Ascending aorta (tissue), 2 donors: ENCODE measurements around the gene KCNQ1. TPM values are rescaled to one million over a fixed set of nuclear protein-coding genes. Genes with fewer than 3 reads are reported as not detected.

Experiments used
- DNase-seq, 2 donors: peaks; one replicate each; pipeline ENCODE4 v3.0.0-alpha.2; 2019; ENCODE audit warnings: low spot score in 2 of 2
- H3K27ac ChIP-seq, 2 donors: fragments of 200-600 bp; sonication (generic); one replicate each; pipeline ENCODE4 v1.5.1; 2016 to 2017; ENCODE audit warnings: mild to moderate bottlenecking in 1 of 2
- H3K27me3 ChIP-seq: fragments of 200-600 bp; sonication (generic); one replicate; pipeline ENCODE4 v1.5.1; 2017
- H3K36me3 ChIP-seq, 2 donors: fragments of 200-600 bp; sonication (generic); one replicate each; pipeline ENCODE4 v1.5.1; 2016
- H3K4me1 ChIP-seq, 2 donors: fragments of 200-600 bp; sonication (generic); one replicate each; pipeline ENCODE4 v1.5.1; 2016 to 2017; ENCODE audit warnings: mild to moderate bottlenecking in 1 of 2
- H3K4me3 ChIP-seq, 2 donors: fragments of 200-600 bp; sonication (generic); one replicate each; pipeline ENCODE4 v1.5.1; 2016 to 2017; ENCODE audit warnings: mild to moderate bottlenecking in 1 of 2
- H3K9me3 ChIP-seq, 2 donors: fragments of 200-600 bp; sonication (generic); one replicate each; pipeline ENCODE4 v1.5.1; 2016
- intact Hi-C: fragments of 100-400 bp; cut with DNase I; formaldehyde crosslinking; loops from one replicate; pipeline ENCODE4 v1.15.1; 2023
- total RNA-seq: library from RNA; depleted of rRNA; stranded (reverse); fragments of >200 nt; gene quantifications from one replicate; pipeline ENCODE4 v1.1.0, GENCODE V29; 2016
- TF ChIP-seq, protein P1 (sequence below), 3 experiments: fragments of 200-600 bp in 2 of 3; fragments of 450-650 bp in 1 of 3; sonication (generic) in 2 of 3; IDR thresholded peaks; one replicate each; pipeline ENCODE4 v1.5.1; 2016 to 2019; ENCODE audit warnings: antibody characterized with exemption in 3 of 3, mild to moderate bottlenecking in 1 of 3, moderate library complexity in 1 of 3

KCNQ1 gene
- total RNA-seq, 1 donor from 2014 or later, result 2.3 TPM

DNA sequence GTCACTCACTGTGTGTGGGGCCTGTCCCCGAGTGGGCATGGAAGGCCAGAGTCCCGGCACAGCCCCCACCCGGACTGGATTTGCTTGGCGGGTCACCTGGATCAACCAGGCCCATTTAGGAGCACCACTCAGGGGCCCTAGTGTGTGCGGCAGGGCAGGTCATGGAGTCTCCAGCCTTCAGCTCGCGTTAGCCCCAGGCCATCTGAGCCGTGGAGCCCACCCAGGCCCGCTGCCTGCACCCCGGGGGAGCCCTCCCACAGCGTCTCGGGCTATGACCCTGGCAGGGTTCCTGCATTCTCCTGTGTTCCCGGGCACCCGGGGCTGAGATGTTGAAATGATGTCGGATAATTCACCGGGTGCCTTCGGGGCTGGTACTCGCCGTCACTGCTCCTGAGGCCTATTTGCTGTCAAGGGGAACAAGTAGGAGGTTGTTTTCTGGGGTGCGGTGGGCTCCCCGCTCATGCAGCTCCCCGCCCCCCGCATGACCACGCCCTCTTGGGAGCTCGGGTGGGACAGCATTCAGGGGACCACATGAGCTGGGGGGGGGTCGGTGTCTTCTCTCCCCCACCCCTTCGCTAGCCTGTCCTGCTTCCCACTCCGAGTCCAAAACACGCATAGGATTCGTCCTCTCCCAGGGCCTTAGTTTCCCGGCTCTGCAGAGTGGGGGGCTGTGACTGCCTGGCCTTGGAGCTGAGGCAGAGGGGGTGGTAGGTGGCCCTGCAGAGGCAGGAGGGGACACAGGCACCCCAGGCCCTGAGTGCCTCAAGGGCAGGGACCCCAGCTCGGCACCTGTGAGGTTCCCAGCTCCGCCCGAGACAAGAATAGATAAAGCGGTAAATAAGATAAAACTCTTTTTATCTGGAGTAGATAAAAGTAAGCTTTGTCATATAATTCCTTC lies 77.2 kb downstream of the KCNQ1 start:
- Histone ChIP-seq H3K27me3 (no peaks in the 10 kb centered on the region), H3K27ac (no peak overlapping the region), H3K4me1 (no peaks in the 10 kb centered on the region), H3K4me3 (no peak overlapping the region), H3K9me3 (no peaks in the 10 kb centered on the region), H3K36me3 (no peaks in the 10 kb centered on the region)
- intact Hi-C loops, result no loop called here
- peak; percentile 3 to 58 for DNase-seq
- TF ChIP-seq, protein P1, sequence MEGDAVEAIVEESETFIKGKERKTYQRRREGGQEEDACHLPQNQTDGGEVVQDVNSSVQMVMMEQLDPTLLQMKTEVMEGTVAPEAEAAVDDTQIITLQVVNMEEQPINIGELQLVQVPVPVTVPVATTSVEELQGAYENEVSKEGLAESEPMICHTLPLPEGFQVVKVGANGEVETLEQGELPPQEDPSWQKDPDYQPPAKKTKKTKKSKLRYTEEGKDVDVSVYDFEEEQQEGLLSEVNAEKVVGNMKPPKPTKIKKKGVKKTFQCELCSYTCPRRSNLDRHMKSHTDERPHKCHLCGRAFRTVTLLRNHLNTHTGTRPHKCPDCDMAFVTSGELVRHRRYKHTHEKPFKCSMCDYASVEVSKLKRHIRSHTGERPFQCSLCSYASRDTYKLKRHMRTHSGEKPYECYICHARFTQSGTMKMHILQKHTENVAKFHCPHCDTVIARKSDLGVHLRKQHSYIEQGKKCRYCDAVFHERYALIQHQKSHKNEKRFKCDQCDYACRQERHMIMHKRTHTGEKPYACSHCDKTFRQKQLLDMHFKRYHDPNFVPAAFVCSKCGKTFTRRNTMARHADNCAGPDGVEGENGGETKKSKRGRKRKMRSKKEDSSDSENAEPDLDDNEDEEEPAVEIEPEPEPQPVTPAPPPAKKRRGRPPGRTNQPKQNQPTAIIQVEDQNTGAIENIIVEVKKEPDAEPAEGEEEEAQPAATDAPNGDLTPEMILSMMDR (IDR thresholded peaks at IDR 0.05), result no peak

DNA sequence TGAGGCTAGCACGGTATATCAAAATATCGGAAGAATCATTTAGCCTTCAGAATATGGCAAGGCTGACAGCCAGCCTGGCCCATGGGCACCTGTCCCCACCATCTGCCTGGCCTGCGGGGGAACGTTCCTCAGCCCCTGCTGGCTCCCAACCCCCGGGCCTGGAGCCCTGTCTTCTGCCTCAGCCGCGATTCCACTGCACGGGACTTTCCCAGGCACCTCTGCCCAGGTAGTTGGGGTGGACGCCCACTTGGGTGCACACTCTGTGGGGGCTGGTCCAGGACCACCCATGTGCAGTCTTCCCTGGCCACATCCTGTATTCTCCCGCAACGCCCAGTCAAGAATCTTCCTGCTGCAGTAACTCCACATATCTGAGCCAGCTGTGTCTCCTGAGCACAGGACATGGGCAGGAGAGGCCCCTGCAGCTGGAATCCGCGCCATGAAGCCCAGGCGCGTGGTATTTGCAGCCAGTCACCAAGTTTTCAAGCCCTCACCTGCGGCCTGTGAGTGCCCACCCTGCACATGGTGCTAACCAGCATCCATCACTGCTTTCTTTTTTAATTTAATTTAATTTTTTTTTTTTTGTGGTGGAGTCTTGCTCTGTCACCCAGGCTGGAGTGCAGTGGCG lies 77.9 kb downstream of the KCNQ1 start:
- Histone ChIP-seq H3K27me3 (no peaks in the 10 kb centered on the region), H3K4me1 (no peaks in the 10 kb centered on the region), H3K36me3 (no peaks in the 10 kb centered on the region), H3K27ac (no peak overlapping the region), H3K4me3 (no peak overlapping the region), H3K9me3 (no peaks in the 10 kb centered on the region)
- intact Hi-C loops, result no loop called here
- DNase-seq, result no peak
- TF ChIP-seq, protein P1 (IDR thresholded peaks at IDR 0.05), result no peak

DNA sequence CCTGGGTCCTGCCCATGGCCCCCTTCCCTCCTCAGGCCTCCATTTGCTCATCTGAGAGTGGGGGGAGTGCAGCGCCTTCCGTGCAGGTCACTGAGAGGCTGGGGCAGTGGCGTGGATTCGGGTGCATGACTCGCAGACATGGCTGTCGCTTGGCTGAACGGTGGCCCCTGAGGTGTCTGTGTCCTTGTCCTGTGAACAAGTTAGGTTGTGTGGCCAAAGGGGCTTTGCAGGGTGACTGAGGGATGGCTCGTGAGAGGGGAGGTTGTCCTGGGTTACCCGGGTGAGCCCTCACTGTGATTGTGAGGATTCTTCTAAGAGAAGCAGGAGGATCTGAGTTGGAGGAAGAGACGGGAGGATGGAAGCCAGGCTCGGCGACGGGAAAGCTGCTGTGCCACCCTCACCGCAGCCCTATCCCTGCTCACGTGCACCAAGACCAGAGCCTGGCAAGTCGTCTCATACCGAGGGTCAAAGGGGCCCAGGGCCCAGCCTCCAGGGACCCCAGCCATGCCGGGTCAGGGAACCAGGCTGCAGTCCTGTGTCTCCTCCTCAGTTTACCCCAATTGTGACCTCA lies 79.1 kb downstream of the KCNQ1 start:
- Histone ChIP-seq H3K4me3 (no peak overlapping the region), H3K36me3 (no peaks in the 10 kb centered on the region), H3K27ac (no peak overlapping the region), H3K4me1 (no peaks in the 10 kb centered on the region), H3K27me3 (no peaks in the 10 kb centered on the region), H3K9me3 (no peaks in the 10 kb centered on the region)
- peak in 1 of 2 donors; percentile 48 for DNase-seq
- intact Hi-C loops, result no loop called here
- TF ChIP-seq, protein P1 (IDR thresholded peaks at IDR 0.05), result no peak

DNA sequence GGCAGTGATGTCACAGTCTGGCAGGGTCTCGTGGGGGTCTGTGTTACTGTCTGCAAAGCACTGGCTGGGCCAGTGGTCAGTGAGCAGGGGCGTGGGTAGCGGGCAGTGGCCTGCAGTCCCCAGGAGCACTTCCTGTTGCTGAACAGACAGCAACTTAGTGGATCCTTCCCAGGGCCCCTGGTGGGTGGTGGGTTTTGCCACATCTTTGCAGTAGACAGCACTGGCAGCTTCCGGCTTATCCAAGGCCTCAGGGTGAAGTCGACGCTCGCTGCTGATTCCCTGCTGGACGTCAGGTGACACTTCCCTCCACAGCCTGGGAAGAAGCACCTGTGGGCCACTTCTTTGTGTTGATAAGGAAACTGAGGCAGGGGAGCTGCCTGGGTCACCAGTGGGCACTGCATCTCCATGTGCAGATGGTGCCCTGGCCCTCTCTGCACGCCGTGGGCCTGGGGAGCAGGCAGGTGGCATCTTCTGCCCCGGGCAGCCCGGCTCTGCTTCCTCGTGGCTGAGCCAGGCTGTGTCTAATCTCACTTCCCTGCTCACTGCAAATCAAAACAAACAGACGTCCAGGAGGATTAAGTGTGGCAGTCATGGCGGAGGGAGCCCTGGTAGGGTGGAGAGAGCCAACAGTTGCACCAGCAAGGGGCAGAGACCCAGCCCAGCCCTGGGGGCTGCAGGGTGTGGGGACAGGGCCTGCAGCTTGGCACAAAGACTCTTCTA lies 79.8 kb downstream of the KCNQ1 start:
- peak in 1 of 2 donors; percentile 47 for DNase-seq
- H3K27me3 ChIP-seq, result no peaks in the 10 kb centered on the region
- no peak overlapping the region for H3K4me3 ChIP-seq
- H3K27ac ChIP-seq, result no peak overlapping the region
- H3K4me1 ChIP-seq, result no peaks in the 10 kb centered on the region
- TF ChIP-seq, protein P1 (IDR thresholded peaks at IDR 0.05), result no peak
- H3K9me3 ChIP-seq, result no peaks in the 10 kb centered on the region
- intact Hi-C loops, result no loop called here
- no peaks in the 10 kb centered on the region for H3K36me3 ChIP-seq

DNA sequence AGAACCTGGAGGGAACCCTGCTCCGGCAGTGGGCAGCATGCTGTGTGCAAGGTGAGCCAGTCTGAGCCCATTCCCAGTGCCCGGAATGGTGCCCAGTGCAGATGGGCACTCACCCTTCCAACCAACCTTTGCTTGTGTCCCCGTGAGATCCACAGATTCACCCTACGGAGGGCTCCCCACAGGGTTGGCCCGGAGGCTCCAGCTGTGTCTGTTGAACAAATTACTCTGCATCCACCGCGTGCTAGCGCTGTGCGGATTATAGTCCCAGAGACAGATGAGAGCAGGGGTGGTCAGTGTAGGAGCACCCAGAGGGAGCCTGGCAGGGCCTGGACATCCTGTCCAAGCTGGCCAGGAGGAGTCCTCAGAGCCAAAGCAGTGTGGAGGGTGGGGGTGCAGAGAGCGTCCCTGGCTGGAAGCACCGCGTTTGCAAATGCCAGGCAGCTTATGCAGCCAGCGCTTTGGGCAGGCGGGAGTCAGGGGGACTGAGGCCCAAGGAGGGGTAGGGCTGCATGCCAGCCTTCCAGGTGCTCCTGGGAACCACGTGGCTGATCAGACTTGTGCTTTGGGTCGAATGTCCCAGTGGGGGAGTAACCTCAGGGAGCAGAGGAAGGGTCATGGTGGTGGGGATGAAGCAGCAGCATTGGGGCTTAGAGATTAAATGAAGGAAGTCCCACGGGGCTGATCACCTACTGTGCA lies 80.5 kb downstream of the KCNQ1 start:
- Histone ChIP-seq H3K4me3 (no peak overlapping the region), H3K4me1 (no peaks in the 10 kb centered on the region), H3K27ac (no peak overlapping the region), H3K27me3 (no peaks in the 10 kb centered on the region), H3K9me3 (no peaks in the 10 kb centered on the region), H3K36me3 (no peaks in the 10 kb centered on the region)
- peak; percentile 7 to 58 for DNase-seq
- TF ChIP-seq, protein P1 (IDR thresholded peaks at IDR 0.05), result no peak
- intact Hi-C loops, result no loop called here
